ENCODE data around the gene TBC1D14.

The TBC1D14 gene

DNA sequence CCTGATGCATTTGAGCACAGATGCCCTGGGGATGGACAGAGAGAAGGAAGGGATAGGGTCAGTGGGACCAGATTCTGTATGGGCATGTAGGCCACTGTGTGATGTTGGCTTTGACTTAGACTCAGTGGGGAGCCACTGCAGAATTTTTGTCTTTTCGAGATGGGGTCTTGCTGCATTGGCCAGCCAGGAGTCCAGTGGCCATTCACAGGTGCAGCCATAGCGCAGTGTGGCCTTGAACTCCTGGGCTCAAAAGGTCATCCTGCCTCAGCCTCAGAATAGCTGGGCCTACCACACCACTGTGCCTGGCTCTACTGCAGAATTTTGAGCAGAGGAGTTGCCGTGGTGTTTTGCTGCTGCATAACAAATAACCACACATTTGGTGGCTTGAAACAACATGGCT, 22.8 kb downstream of the TBC1D14 start:
- no peak for DNase-seq

DNA sequence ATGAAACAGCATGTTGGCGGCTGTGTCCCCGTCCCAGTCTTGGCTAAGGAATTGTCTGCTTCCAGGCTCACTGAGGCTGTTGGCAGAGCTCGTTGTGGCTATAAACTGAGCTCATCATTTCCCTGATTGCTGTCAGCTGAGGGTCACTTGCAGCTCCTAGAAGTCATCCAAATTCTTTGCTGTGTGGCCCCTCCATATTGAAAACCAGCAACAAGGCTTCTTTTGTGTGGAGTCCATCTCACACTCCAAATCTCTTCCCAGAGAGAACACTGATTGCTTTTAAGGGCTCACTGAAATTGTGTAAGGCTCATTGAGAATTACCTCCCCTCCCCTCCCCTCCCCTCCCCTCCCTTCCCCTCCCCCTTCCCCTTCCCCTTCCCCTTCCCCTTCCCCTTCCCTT, 23.3 kb downstream of the TBC1D14 start:
- no peak for DNase-seq

DNA sequence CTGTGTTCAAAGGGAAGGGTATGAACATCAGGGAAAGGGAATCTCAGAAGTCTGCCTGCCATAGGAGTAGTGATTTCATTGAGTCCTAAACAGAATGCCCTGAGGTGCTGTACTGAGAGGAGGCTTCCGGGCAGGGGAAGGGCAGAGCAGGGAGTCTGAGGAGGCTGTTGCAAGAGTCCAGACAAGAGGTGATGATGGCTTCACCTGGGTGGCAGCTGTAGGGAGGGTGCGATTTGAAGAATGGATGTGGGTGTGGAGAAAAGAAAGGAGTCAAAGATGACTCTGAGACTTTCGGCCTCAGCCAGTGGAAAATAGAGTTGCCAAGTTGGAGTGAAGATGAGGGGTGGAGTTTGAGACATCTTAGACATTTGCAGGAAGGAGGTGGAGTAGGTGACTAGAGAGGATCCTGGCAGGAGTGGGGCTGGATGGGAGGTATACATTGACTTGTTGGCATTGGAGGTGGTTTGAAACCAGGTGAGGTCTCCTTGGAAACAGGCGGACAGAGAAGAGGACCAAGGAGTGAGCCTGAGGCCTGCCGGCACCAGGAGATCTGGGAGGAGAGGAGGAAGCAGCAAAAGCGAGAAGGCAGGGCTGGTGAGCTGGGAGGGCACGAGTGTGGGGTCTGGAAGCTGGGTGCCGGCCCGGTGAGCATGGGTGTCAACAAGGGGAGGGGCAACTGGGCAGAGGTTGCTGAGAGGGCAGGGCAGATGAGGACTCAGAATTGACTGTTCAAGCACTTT, 24.2 kb downstream of the TBC1D14 start:
- DNase-seq: no peak

DNA sequence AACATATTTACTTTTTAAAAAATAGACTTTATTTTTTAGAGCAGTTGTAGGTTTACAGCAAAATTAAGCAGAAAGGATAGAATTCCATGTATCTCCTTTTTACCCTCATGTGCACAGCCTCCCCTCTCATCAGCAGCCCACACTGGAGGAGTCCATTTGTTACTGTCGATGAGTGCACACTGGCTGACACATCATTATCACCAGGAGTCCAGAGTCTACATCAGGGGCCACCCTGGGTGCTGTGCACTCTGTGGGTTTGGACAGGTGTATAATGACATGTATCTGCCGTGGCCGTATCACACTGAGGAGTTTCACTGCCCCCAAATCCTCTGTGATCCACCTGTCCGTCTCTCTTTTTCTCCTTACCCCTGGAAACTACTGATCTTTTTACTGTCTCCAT, 26.3 kb downstream of the TBC1D14 start:
- no peak for DNase-seq

DNA sequence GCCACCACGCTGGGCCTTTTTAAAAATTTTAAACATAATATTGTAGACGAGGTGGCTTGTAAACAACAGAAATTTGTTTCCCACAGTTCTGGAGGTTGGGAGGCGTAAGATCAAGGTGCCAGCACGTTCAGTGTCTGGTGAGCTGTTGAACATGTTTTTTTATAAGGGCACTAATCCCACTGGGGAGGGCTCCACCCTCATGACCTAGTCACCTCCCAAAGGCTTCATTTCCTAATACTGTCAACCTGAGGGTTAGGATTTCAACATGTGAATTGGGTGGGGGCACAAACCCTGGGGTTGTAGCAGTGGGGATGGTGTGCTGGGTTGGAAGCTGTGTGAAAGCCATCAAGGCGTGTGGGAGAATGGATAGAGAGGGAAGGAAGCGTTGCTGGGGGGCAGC, 27.6 kb downstream of the TBC1D14 start:
- no peak for DNase-seq

GRCh38 chr4:6937754-6938153, 28.1 kb downstream of the TBC1D14 start:
- DNase-seq: no peak

DNA sequence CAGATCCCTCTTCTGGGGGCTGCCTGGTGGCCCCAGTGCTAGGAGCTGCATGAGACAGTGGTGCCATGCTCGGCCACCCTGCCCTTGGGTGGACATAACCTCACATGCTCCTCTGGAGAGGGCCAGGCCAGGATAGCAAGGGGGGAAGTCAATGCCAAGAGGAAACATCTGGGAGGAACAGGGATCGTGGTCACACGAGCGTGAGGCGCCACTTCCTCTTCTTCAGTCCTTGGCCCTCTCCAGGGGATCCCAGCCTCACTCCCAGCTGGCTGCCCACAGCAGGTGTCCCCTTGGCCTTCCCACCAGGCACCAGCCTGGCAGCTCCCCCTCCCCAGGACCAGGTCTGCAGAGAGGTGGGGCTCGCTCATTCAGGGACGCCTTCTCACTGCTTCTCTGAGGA, 28.6 kb downstream of the TBC1D14 start:
- no peak for DNase-seq

DNA sequence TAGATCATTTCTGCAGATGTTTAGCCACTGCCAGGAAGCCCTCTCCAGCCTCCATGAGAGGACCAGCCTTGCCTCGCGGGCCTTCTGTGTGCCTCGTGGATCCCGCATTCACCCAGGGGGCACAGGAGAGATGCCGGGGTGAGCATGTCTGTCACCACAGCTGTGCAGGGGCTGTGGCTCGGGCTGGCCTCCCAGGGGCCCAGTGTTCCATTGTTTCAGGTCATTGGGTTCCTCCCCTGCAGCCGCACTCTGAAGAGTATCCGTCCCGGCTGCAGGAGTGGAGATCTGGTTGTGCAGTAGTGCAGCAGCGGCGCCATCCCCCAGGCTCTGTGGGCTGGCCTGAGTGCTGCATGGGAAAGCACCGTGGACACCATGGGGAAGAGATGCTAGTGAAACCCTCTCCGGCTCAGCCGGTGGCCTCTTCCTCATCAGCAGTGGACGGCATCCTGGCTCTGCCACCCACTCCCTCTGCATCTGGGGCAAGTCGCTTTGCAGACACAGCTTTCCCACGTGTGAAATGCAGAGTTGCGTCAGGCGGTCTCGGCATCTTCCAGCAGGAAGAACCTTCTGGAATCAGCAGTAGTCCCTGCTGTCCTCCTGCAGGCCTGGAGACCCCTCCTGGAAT, 29.1 kb downstream of the TBC1D14 start:
- no peak for DNase-seq

GRCh38 chr4:6939761-6940743, 30.4 kb downstream of the TBC1D14 start:
- DNase-seq: no peak

- no peak for DNase-seq
Observed at GRCh38 chr4:6940744-6941137, 31.1 kb downstream of the TBC1D14 start.

DNA sequence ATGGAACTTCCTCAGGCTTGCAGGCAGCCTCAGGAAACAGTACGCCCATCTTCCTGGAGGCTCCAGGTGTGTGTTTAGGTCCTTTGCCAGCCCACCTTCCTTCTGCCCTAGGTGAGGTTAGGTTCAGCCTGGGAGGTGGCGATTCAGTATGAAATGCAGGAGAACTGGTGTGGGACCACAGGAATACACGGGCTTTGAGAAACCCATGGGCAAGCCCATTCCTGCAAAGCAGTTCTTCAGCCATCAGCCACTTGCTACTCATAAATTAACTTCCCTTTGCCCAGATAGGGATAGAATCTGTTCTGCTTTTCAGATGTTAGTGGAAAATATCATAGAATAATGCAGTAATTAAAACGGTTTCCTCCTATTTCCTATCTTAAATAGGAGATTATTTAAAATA, 32.2 kb downstream of the TBC1D14 start:
- no peak for DNase-seq

DNA sequence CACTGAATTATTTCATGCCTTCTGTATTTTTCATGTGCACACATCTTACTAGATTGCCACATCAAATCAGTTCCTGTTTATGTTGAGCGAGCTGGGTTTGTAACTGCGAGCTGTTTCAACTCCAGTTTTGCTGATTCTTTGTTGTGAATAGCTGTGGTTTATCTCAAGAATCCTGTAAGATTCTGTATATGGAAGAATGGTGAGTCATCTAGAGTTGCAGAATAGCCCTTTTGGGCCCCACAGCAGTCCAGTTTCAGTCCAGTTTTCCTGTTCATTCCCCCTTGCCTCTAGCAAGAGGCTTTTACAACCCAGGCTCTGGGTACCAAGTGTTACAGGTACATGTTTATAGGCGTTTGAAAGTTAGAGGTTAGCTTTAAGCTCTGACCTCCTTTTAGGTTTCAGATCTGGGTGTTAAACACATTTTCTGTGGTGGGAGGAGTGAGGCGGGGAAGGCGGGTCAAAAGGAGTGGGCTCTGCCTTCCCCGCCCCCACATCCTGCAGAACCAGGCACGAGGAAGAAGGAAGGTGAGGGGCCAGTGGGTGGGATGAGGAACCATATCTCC, 32.7 kb downstream of the TBC1D14 start:
- DNase-seq: no peak

DNA sequence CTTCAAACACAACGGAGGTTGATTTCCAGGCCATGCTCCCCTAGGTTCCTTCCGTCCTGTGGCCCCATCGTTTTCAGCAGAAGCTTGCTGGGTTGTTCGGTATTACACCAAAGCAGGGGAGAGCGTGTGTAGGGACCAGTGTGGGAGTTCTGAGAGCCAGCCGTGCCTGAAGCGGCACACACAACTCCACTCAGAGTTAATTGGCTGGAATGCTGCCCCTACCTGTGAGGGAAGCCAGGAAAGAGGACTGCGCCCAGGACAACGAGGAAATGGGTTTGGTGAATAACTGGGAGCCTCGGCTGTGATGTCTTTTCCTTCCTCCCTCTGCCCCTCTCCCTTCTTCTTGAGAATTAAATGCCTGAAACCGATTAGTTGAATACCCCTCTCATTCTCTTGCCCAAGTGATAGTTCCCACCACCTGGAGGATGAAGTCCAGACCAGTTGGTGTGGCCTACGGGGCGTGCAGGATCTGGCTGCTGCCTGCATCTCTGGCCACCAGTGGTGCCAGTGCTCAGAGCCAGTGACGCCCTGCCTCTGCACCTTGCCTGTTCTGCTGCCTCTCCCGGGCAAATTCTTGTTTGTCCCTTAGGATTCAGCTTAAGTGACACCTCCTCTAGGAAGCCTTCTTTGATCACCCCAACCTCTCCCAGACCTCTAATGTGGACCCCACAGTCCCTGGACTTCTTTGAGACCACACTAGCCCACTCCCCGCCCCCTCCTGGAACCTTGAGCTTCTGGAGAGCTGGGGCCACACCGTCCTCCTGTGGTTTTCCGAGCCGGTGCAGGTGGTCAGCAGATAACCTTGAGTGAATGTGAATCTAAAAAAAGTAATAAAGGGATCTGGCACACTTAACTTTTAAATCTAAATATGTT, 33.6 kb downstream of the TBC1D14 start:
- no peak for DNase-seq

GRCh38 chr4:6943885-6944225, 34.2 kb downstream of the TBC1D14 start:
- no peak for DNase-seq

- no peak for DNase-seq
Observed at GRCh38 chr4:6944301-6945051, 34.9 kb downstream of the TBC1D14 start.

GRCh38 chr4:6945052-6945409, 35.4 kb downstream of the TBC1D14 start:
- no peak for DNase-seq

DNA sequence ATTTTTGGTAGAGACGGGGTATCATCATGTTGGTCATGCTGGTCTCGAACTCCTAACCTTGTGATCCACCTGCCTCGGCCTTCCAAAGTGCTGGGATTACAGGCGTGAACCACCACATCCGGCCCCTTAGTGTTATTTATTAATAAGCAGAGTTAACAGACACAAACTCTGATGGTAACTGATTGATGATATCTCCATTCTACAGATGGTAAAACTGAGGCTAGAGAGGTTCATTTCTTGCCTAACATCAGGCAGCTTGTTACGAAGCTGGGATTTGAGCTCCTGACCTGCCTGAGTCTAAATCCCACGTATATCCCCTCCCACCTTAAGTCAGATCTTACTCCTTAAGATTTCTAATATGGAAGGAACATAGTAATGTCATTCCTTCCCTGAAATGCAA, 36.9 kb downstream of the TBC1D14 start:
- DNase-seq: no peak

- no peak for DNase-seq
Observed at GRCh38 chr4:6948134-6948460, 38.5 kb downstream of the TBC1D14 start.

- DNase-seq: no peak
Observed at GRCh38 chr4:6951880-6952381, 42.3 kb downstream of the TBC1D14 start.

GRCh38 chr4:6953751-6954380, 44.2 kb downstream of the TBC1D14 start:
- DNase-seq: no peak

DNA sequence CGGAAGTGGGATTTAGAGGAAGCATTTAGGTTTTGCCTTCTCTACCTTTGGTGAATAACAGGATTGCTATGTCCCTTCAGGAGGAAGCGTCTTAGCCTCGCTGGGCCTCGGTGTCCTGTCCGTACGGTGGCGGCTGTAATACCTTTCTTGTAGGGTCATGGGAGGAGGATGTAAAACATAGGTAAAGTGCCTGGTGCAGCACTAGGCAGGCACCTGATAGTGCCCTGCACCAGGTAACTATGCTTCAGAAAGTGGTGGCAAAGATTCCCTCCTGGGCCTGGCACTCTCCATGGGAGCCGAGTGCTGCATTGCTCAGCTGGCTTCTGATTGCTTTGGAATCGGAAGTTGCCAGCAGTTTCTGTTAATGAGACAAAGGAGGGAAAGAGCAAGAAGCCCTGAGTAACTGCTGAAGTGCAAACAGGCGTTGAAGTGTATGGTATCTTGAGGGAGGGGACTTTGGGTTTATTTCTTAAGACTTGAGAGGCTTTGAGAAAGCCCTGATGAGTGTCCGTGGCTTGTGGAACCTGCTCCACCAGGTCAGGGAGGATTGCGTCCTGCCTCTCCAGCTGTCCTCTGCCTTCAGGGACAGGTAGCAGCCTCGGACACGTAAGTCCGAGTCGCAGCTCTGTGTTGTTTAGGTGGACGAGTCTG, 45.8 kb downstream of the TBC1D14 start:
- no peak for DNase-seq
